Right lobe of liver (tissue), 6 donors: ENCODE data around the gene DPP6. TPM values are rescaled to one million over a fixed set of nuclear protein-coding genes. Genes with fewer than 3 reads are reported as not detected.

Experiments used
- ATAC-seq, 4 donors: fragments of 200-7000 bp; cut with Tn5 transposase; one replicate each; pipeline ENCODE4 v1.9.1; 2020; ENCODE audit warnings: mild to moderate bottlenecking in 4 of 4, moderate library complexity in 4 of 4
- DNase-seq, 3 donors: peaks; one replicate each; pipeline ENCODE4 v3.0.0-alpha.2; 2020
- H3K27ac ChIP-seq, 3 donors: fragments of 200-600 bp; one replicate each; pipeline ENCODE4 v1.8.0; 2022
- H3K27me3 ChIP-seq, 2 donors: fragments of 200-600 bp; one replicate each; pipeline ENCODE4 v1.8.0; 2022
- H3K36me3 ChIP-seq, 4 donors: fragments of 200-600 bp; sonication (generic) in 1 of 4; one replicate each; pipeline versions ENCODE4 v1.5.1 to v1.8.0; 2017 to 2022; ENCODE audit warnings: control low read depth in 1 of 4
- H3K4me1 ChIP-seq, 4 donors: fragments of 200-600 bp; sonication (generic) in 1 of 4; one replicate each; pipeline versions ENCODE4 v1.5.1 to v1.8.0; 2017 to 2022; ENCODE audit warnings: control low read depth in 1 of 4
- H3K4me3 ChIP-seq, 3 donors: fragments of 200-600 bp; one replicate each; pipeline ENCODE4 v1.8.0; 2022
- H3K9me3 ChIP-seq, 4 donors: fragments of 200-600 bp; sonication (generic) in 1 of 4; one replicate each; pipeline versions ENCODE4 v1.5.1 to v1.8.0; 2017 to 2022; ENCODE audit warnings: control low read depth in 1 of 4
- POLR2A ChIP-seq: fragments of 450-650 bp; IDR thresholded peaks from one replicate; pipeline ENCODE4 v1.6.1; 2017; ENCODE audit warnings: antibody characterized with exemption, mild to moderate bottlenecking
- WGBS: methylation state at CpG from one replicate; pipeline ENCODE4 v1.1.6; 2018; ENCODE audit warnings: low coverage, low lambda C conversion rate; ENCODE audit not compliant: insufficient coverage; ENCODE audit errors: missing lambda C conversion rate; 5-methylcytosine and 5-hydroxymethylcytosine counted together
- intact Hi-C, 2 donors: fragments of 100-400 bp; cut with DNase I; formaldehyde crosslinking; loops; one replicate each; pipeline versions ENCODE4 v1.11.2 to v1.14.1; 2022
- total RNA-seq, 6 experiments: library from RNA; depleted of rRNA in 2 of 6; stranded (reverse); fragments of >200 nt in 2 of 6; fragmentation: NEBNext Ultra II Directional in 3 of 6; extraction: Animal tissue kit (Norgen Biotek cat#: 25700) in 3 of 6; gene quantifications; one replicate each; pipeline versions ENCODE4 v1.1.0 to v1.2.4, GENCODE V29; 2016 to 2023
- TF ChIP-seq, protein P1 (sequence below), 4 donors: fragments of 200-600 bp in 3 of 4; fragments of 450-650 bp in 1 of 4; IDR thresholded peaks; one replicate each; pipeline versions ENCODE4 v1.5.1 to v1.8.0; 2016 to 2022; ENCODE audit warnings: antibody characterized with exemption in 4 of 4, mild to moderate bottlenecking in 2 of 4
- donor health status: DM: no; HTN: yes; CAD: no.
- donor health status: DM: no; HTN: no; CAD: no.
- donor health status: DM: no; HTN: no; CAD: no.
- donor health status: DM: no; HTN: yes; CAD: no.
- donor health status: DM: no; HTN: yes; CAD: no.

The DPP6 gene
- total RNA-seq, 6 experiments from 2014 or later = not detected

DNA sequence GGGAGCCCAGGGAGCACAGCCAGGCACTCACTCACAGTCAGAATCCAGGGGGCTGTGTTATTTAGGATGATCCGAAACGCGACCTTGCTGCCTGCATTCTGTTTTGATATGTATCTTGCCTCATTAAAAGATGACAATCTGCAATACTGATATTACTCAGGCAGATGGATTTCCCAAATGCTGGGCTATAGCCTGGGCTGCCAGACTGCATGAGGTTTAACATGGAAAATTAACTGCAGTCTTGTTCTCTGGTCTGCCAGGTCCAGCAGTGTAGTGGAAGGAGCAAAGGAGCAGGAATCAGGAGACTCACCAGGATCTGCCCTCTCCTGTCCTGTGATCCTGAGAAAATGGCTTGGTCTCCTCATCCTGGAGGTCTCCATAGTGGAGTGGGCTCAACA, 692.7 kb downstream of the DPP6 start:
- no peak overlapping the region for H3K4me3 ChIP-seq
- no peaks in the 10 kb centered on the region for H3K36me3 ChIP-seq
- no peak for ATAC-seq
- WGBS = 69% methylated on average over 3 of the region's 3 CpGs
- no peak for TF ChIP-seq POLR2A
- no peak overlapping the region for H3K27ac ChIP-seq
- no peaks in the 10 kb centered on the region for H3K9me3 ChIP-seq
- DNase-seq = no peak
- no peaks in the 10 kb centered on the region for H3K27me3 ChIP-seq
- H3K4me1 ChIP-seq = no peaks in the 10 kb centered on the region
- intact Hi-C loops = no loop called here

DNA sequence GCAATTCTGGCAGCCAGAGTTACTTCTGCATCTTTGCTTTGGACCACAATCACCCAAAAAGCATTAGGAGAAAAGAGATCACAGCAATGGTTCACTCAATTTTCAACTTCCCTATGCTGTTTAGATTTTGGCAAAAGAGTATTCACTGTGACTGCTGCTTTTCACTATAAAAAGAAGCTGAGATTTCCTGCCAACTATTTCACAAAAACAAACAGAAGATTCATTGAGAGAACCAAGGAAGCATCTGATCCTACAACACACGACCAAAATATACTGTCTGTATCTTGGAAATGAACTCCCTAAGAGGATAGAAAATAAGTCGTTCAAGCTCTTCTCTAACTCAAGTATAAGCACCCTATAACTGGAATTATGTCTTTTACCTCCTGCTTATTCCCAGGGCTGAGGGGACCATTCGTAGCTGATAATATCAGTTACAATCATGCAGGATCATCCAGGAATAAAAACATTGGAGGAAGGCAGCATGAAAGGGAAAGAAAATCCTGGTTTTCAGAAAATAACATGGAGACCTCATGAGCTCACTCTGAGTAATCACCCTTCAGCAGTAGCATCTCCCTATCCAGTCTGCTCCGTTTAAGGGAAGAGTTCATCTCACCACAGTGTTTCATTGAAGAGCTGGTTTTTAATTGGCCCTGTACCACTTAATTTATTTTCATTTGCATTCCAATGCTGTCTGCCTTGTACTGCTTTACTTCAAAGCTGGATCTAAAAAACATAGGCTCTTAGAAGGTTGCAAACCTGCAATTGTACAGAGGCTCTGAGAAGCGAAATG, 694.6 kb downstream of the DPP6 start:
- Histone ChIP-seq H3K27ac (no peak overlapping the region), H3K36me3 (no peaks in the 10 kb centered on the region), H3K9me3 (no peaks in the 10 kb centered on the region), H3K27me3 (no peaks in the 10 kb centered on the region), H3K4me1 (no peaks in the 10 kb centered on the region), H3K4me3 (no peak overlapping the region)
- no peak for TF ChIP-seq POLR2A
- TF ChIP-seq, protein P1, sequence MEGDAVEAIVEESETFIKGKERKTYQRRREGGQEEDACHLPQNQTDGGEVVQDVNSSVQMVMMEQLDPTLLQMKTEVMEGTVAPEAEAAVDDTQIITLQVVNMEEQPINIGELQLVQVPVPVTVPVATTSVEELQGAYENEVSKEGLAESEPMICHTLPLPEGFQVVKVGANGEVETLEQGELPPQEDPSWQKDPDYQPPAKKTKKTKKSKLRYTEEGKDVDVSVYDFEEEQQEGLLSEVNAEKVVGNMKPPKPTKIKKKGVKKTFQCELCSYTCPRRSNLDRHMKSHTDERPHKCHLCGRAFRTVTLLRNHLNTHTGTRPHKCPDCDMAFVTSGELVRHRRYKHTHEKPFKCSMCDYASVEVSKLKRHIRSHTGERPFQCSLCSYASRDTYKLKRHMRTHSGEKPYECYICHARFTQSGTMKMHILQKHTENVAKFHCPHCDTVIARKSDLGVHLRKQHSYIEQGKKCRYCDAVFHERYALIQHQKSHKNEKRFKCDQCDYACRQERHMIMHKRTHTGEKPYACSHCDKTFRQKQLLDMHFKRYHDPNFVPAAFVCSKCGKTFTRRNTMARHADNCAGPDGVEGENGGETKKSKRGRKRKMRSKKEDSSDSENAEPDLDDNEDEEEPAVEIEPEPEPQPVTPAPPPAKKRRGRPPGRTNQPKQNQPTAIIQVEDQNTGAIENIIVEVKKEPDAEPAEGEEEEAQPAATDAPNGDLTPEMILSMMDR (IDR thresholded peaks at IDR 0.05) = no peak
- DNase-seq (no peak), ATAC-seq (no peak)
- WGBS = 35% methylated on average over 5 of the region's 5 CpGs
- intact Hi-C loops = no loop called here

DNA sequence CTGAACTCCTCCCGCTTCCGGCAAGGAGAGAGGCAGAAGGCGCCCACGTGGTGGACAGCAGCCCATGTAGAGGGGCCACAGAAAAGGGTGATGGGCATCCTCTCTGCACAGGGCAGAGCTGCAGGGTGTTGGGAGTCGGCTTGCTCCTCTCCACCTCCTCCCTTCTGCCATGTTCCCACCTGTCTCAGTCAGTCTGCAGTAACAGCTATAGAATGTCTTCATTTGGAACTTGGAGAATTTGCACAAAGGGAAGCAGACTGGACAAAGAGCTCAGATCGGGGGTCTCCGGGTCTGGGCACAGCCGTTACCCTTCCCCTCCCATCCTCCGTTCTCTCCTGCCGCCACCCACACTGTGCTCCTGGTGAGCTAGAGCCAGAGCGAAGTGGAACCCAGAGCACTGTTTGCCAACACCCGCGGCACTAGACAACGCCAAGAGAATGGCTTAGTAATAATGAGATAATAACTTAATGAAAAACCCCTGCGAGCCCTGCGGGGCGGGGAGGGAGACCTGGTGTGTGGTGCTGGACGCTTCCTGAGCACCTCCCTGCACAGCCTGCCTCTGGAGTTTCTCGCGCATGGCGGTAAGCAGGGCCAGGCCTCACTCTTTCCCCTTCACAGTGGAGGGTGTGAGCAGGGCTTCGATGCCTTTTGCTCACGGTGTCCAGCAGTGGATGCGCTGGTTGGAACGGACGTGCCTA, 696.0 kb downstream of the DPP6 start:
- Histone ChIP-seq H3K4me3 (no peak overlapping the region), H3K4me1 (no peaks in the 10 kb centered on the region), H3K27ac (no peak overlapping the region), H3K27me3 (no peaks in the 10 kb centered on the region), H3K36me3 (no peaks in the 10 kb centered on the region), H3K9me3 (no peaks in the 10 kb centered on the region)
- no peak for ATAC-seq
- DNase-seq = no peak
- WGBS = 67% methylated on average over 16 of the region's 26 CpGs
- TF ChIP-seq, protein P1 (IDR thresholded peaks at IDR 0.05) = no peak
- no peak for TF ChIP-seq POLR2A
- intact Hi-C loops = no loop called here

DNA sequence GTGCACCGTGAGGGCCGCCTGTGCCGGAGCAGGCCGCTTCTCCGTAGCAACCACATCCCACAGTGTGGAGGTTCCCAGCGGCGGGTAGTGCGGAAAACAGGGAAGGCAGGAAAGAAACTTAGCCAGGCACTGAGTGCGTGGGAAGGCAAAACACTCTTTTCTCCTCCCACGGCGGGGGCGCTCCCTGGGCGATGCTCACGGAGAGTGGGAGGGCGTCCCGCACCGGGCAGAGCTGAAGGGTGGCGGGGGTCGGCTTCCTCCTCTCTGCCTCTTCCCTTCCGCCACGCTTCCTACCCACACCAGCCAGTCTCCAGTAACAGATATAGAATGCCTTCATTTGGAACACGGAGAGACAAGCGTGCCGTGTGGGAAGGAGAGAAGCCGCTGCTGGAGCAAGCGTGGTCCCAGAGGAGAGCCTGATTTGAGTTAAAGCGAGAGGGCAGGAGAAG, 698.2 kb downstream of the DPP6 start:
- no peaks in the 10 kb centered on the region for H3K27me3 ChIP-seq
- H3K27ac ChIP-seq = no peak overlapping the region
- TF ChIP-seq, protein P1 (IDR thresholded peaks at IDR 0.05) = no peak
- TF ChIP-seq POLR2A = no peak
- H3K4me3 ChIP-seq = no peak overlapping the region
- 65% methylated on average over 18 of the region's 27 CpGs for WGBS
- intact Hi-C loops = no loop called here
- H3K9me3 ChIP-seq = no peaks in the 10 kb centered on the region
- H3K4me1 ChIP-seq = no peaks in the 10 kb centered on the region
- ATAC-seq (no peak), DNase-seq (no peak)
- H3K36me3 ChIP-seq = no peaks in the 10 kb centered on the region

DNA sequence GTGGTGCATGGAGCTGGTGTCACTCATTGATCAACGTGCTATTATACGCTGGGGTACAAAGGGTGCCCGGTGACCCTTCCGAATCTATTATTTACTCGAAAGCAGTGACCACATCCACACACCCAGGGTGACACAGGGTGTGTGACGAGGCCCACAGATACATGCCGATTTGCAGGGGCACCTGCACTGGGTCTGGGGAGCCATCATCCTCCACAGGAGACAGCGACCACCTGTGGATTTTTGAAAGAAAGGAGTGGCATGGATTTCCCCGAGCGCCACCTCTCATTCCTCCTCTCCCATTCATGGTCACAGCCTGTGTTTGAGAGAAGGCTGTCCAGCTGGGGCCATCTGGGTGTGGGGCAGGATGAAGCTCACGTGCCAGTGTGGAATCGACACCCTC, 701.0 kb downstream of the DPP6 start:
- no peaks in the 10 kb centered on the region for H3K9me3 ChIP-seq
- intact Hi-C loops = no loop called here
- H3K27ac ChIP-seq = no peak overlapping the region
- no peak overlapping the region for H3K4me3 ChIP-seq
- H3K27me3 ChIP-seq = no peaks in the 10 kb centered on the region
- ATAC-seq = no peak
- no peak for TF ChIP-seq POLR2A
- TF ChIP-seq, protein P1 (IDR thresholded peaks at IDR 0.05) = no peak
- WGBS = 73% methylated on average over 7 of the region's 12 CpGs
- DNase-seq = no peak
- H3K36me3 ChIP-seq = no peaks in the 10 kb centered on the region
- H3K4me1 ChIP-seq = no peaks in the 10 kb centered on the region
